K562 (cell line): ENCODE measurements around the gene STON1. TPM values are rescaled to one million over a fixed set of nuclear protein-coding genes. Genes with fewer than 3 reads are reported as not detected.

Experiments
- ATAC-seq: fragments of 200-7000 bp; cut with Tn5 transposase; 3 replicates; pipeline ENCODE4 v1.9.1; 2020; ENCODE audit warnings: moderate library complexity
- BruUV-seq: library from RNA; stranded (reverse); fragments of 400-500 nt; replicated peaks from 2 replicates; lab custom pipeline; 2021; lab: Mats Ljungman, UMichigan
- CTCF ChIA-PET: fragments of 300-600 bp; formaldehyde crosslinking; extraction: SDS; loops from one replicate; lab custom pipeline; 2021; ENCODE audit warnings: low intra/inter-chr PET ratio; lab: Yijun Ruan, JAX
- POLR2A ChIA-PET: fragments of 300-600, 350-650 bp; sonication (Branson Sonifier 250); formaldehyde crosslinking; extraction: SDS; loops from one replicate; lab custom pipeline; 2021; ENCODE audit warnings: antibody characterized with exemption, inconsistent platforms; lab: Yijun Ruan, JAX
- DNase-seq, 4 experiments: peaks; one replicate each; pipeline versions ENCODE4 v3.0.0 to v3.0.0-alpha.2; 2011 to 2018; ENCODE audit warnings: low spot score in 3 of 4, mixed read lengths in 3 of 4; ENCODE audit errors: extremely low read depth in 1 of 4
- FAIRE-seq: peaks from 2 replicates; lab custom pipeline; 2011; peaks lifted over from hg19 to GRCh38; lab: Jason Lieb, UNC
- H2AFZ ChIP-seq: 2 replicates; pipeline ENCODE4 v1.6.0; 2011; ENCODE audit warnings: low read depth, low read length, control low read depth, inconsistent platforms
- H3K27ac ChIP-seq: fragments of 200-600 bp; 3 replicates; pipeline ENCODE4 v1.8.0; 2011; ENCODE audit warnings: low read depth, mild to moderate bottlenecking, control low read depth, inconsistent platforms, low read length, moderate library complexity, mixed read lengths; ENCODE audit errors: extremely low read depth
- H3K27me3 ChIP-seq, 2 experiments: fragments of 300-600 bp in 1 of 2; 2 replicates in 1 of 2; 3 replicates in 1 of 2; pipeline versions ENCODE4 v1.6.0 to v1.8.0; 2011; ENCODE audit warnings: inconsistent platforms in 2 of 2, low read length in 2 of 2, mild to moderate bottlenecking in 1 of 2, mixed read lengths in 1 of 2, moderate library complexity in 1 of 2; ENCODE audit not compliant: control insufficient read depth in 2 of 2, insufficient read depth in 2 of 2
- H3K36me3 ChIP-seq: fragments of 300-600 bp; 3 replicates; pipeline ENCODE4 v1.8.0; 2011; ENCODE audit warnings: mild to moderate bottlenecking, low read length, inconsistent platforms; ENCODE audit not compliant: control insufficient read depth, insufficient read depth
- H3K4me1 ChIP-seq, 2 experiments: fragments of 200-600 bp in 1 of 2; replicated peaks in 1 of 2; 2 replicates in 1 of 2; 3 replicates in 1 of 2; pipeline versions ENCODE4 v1.5.1 to v1.8.0; 2011; ENCODE audit warnings: inconsistent platforms in 2 of 2, low read length in 2 of 2, mild to moderate bottlenecking in 1 of 2, mixed read lengths in 1 of 2, moderate library complexity in 1 of 2; ENCODE audit not compliant: control insufficient read depth in 2 of 2, insufficient read depth in 2 of 2
- H3K4me2 ChIP-seq: 2 replicates; pipeline ENCODE4 v1.6.1; 2011; ENCODE audit warnings: low read length, control low read depth, inconsistent platforms, mixed read lengths; ENCODE audit not compliant: insufficient read depth
- H3K4me3 ChIP-seq: fragments of 200-600 bp; sonication (generic), shearing (Covaris generic); 2 replicates; pipeline ENCODE4 v1.5.1; 2016; ENCODE audit warnings: control low read depth, inconsistent platforms
- H3K79me2 ChIP-seq: fragments of 200-600 bp; 3 replicates; pipeline ENCODE4 v1.8.0; 2011; ENCODE audit warnings: low read length, inconsistent platforms; ENCODE audit not compliant: control insufficient read depth, insufficient read depth
- H3K9ac ChIP-seq, 2 experiments: 2 replicates each; pipeline versions ENCODE4 v1.6.0 to v1.6.1; 2011; ENCODE audit warnings: low read depth in 2 of 2, low read length in 2 of 2, control low read depth in 1 of 2, inconsistent platforms in 1 of 2, mild to moderate bottlenecking in 1 of 2, mixed read lengths in 1 of 2; ENCODE audit not compliant: insufficient read depth in 1 of 2
- H3K9me1 ChIP-seq: one replicate; pipeline ENCODE4 v1.6.0; 2011; ENCODE audit warnings: inconsistent platforms, mild to moderate bottlenecking, low read length, moderate library complexity; ENCODE audit not compliant: control insufficient read depth, insufficient read depth
- H3K9me3 ChIP-seq: replicated peaks from 2 replicates; pipeline ENCODE4 v1.5.1; 2011; ENCODE audit warnings: low read depth, low read length, inconsistent platforms; ENCODE audit not compliant: control insufficient read depth, insufficient read depth
- H4K20me1 ChIP-seq: replicated peaks from 2 replicates; pipeline ENCODE4 v1.6.1; 2011; ENCODE audit warnings: low read length, inconsistent platforms, mixed read lengths; ENCODE audit not compliant: control insufficient read depth, insufficient read depth
- BMI1 ChIP-seq: fragments of 150-350 bp; IDR thresholded peaks from 2 replicates; pipeline ENCODE4 v1.6.1; 2014; ENCODE audit warnings: low read length
- CTCF ChIP-seq, 3 experiments: IDR thresholded peaks in 2 of 3; conservative IDR thresholded peaks in 1 of 3; 2 replicates each; pipeline ENCODE4 v1.5.1; 2011 to 2012; ENCODE audit warnings: low read length in 3 of 3, mild to moderate bottlenecking in 3 of 3, control low read depth in 2 of 3, improper control_type of control experiment in 1 of 3, inconsistent platforms in 1 of 3, low read depth in 1 of 3, mixed read lengths in 1 of 3, moderate library complexity in 1 of 3; ENCODE audit not compliant: insufficient read depth in 2 of 3
- GMEB1 ChIP-seq: fragments of 250-450 bp; sonication (Bioruptor Pico); IDR thresholded peaks from 2 replicates; pipeline ENCODE4 v1.4.0; 2020; ENCODE audit warnings: mild to moderate bottlenecking
- HNRNPK ChIP-seq: fragments of 200-400 bp; formaldehyde crosslinking; IDR thresholded peaks from one replicate; pipeline ENCODE4 v1.6.1; 2018; ENCODE audit warnings: mild to moderate bottlenecking, low read depth, low read length; ENCODE audit not compliant: poor library complexity, severe bottlenecking
- KDM2B ChIP-seq: fragments of 250-450 bp; sonication (Bioruptor Pico); IDR thresholded peaks from 2 replicates; pipeline ENCODE4 v1.8.0; 2021; ENCODE audit warnings: mild to moderate bottlenecking, moderate library complexity
- NR3C1 ChIP-seq: sonication (generic); formaldehyde crosslinking; IDR thresholded peaks from 2 replicates; pipeline ENCODE4 v1.8.1; 2022; ENCODE audit warnings: missing genetic modification reagents
- OTX1 ChIP-seq: fragments of 450-650 bp; formaldehyde crosslinking; IDR thresholded peaks from 2 replicates; pipeline ENCODE4 v1.4.0; 2022; ENCODE audit warnings: mild to moderate bottlenecking
- SMAD1 ChIP-seq: fragments of 150-350 bp; IDR thresholded peaks from 2 replicates; pipeline ENCODE4 v1.6.1; 2014; ENCODE audit warnings: low read length, low read depth; ENCODE audit not compliant: partially characterized antibody
- SRSF1 ChIP-seq: fragments of 200-400 bp; formaldehyde crosslinking; IDR thresholded peaks from 2 replicates; pipeline ENCODE4 v1.6.1; 2017; ENCODE audit warnings: mild to moderate bottlenecking, low read depth, low read length, moderate library complexity
- ZBTB7A ChIP-seq: IDR thresholded peaks from 2 replicates; pipeline ENCODE4 v1.6.1; 2011; ENCODE audit warnings: low read depth, mild to moderate bottlenecking, low read length, moderate library complexity, borderline replicate concordance; ENCODE audit not compliant: control insufficient read depth
- ZHX1 ChIP-seq: fragments of 150-350 bp; conservative IDR thresholded peaks from 2 replicates; pipeline ENCODE4 v1.6.1; 2014; ENCODE audit warnings: low read length
- ZNF175 ChIP-seq: fragments of 200-800 bp; sonication (Bioruptor generic); IDR thresholded peaks from 2 replicates; pipeline ENCODE4 v1.6.1; 2016; ENCODE audit warnings: low read depth, mild to moderate bottlenecking, missing genetic modification characterization, missing compliant biosample characterization
- ZNF324 ChIP-seq: fragments of 250-450 bp; sonication (Bioruptor Pico); IDR thresholded peaks from 2 replicates; pipeline ENCODE4 v1.4.0; 2020; ENCODE audit warnings: mild to moderate bottlenecking
- WGBS: fragments of 100-300 bp; shearing (Covaris generic); methylation state at CpG from one replicate; pipeline ENCODE4 v1.1.6; 2016; ENCODE audit warnings: low coverage, mixed read lengths; ENCODE audit not compliant: insufficient coverage; ENCODE audit errors: missing lambda C conversion rate; 5-methylcytosine and 5-hydroxymethylcytosine counted together
- in situ Hi-C: fragments of 300-500 bp; cut with MboI; formaldehyde crosslinking; loops from 4 replicates; pipeline ENCODE4 v1.15.0; 2018; ENCODE audit warnings: inconsistent platforms, mixed read lengths
- intact Hi-C: fragments of 100-400 bp; cut with micrococcal nuclease; formaldehyde crosslinking; loops from 2 replicates; pipeline ENCODE4 v1.14.2; 2022
- polyA plus RNA-seq, 8 experiments: library from polyadenylated mRNA; depleted of rRNA in 4 of 8; stranded (reverse) in 5 of 8; unstranded in 3 of 8; fragments of >200 nt; fragmentation: Nextera tagmentation in 2 of 8; fragmentation: Illumina TruSeq in 1 of 8; extraction: Ambion mirVana in 2 of 8; extraction: Trizol in 1 of 8; gene quantifications; 2 replicates each; pipeline versions ENCODE4 v1.2.1 to v1.2.3, GENCODE V29; 2011 to 2014; ENCODE audit warnings: inconsistent platforms in 1 of 8, missing spikeins in 1 of 8
- total RNA-seq, 7 experiments: library from RNA; depleted of rRNA in 6 of 7; stranded (reverse); fragments of >200 nt in 6 of 7; fragmentation: Illumina TruSeq in 2 of 7; extraction: Trizol in 2 of 7; gene quantifications; 2 replicates each; pipeline versions ENCODE4 v1.2.1 to v1.2.3, GENCODE V29; 2011 to 2021; ENCODE audit warnings: low replicate concordance in 1 of 7

The STON1 gene
- total and polyA plus RNA-seq, 9 of the 15 experiments (the other 6 are each of a cell fraction or from before 2014, with no cell fraction given) = 0.07 to 1.2 (median 0.55) TPM

- H3K4me2 ChIP-seq = peak overlapping the region; percentile 56
- H3K4me3 ChIP-seq = no peak overlapping the region
- peaks cover 0 to 19% of the 10 kb centered on the region in 2 experiments; a peak in 4 of 5 replicates for H3K4me1 ChIP-seq
- no peaks in the 10 kb centered on the region for H3K79me2 ChIP-seq
- in situ Hi-C loops (no loop called here), intact Hi-C loops (no loop called here)
- H3K9me1 ChIP-seq = no peaks in the 10 kb centered on the region
- peak overlapping the region; percentile 34 to 62; a peak in 3 of 4 replicates for H3K9ac ChIP-seq
- no peaks in the 10 kb centered on the region for H3K9me3 ChIP-seq
- WGBS = 15% methylated on average over 5 of the region's 5 CpGs
- H3K36me3 ChIP-seq = peaks cover 27% of the 10 kb centered on the region; the same call in 1 of the 3 replicates
- no peaks in the 10 kb centered on the region for H4K20me1 ChIP-seq
- H2AFZ ChIP-seq = peak overlapping the region; percentile 93
- H3K27me3 ChIP-seq = no peaks in the 10 kb centered on the region
- peak; percentile 99 for FAIRE-seq
- ATAC-seq = peak; percentile 89
- peak; percentile 37 to 75 (median 54) for DNase-seq
- peak overlapping the region; percentile 97 for H3K27ac ChIP-seq
- CTCF ChIA-PET = no interaction called here
- no TSS peak for BruUV-seq
- POLR2A ChIA-PET = interaction anchor here (0.8 to 1.0 kb wide), 3 partner anchors 9 to 19 kb away, joined by 3 to 6 read pairs (median 3); no protein-coding TSS in a partner anchor
- TF ChIP-seq OTX1 (CRISPR knock-in tag) = no peak
- TF ChIP-seq ZHX1 = no peak
- TF ChIP-seq BMI1 = no peak
- TF ChIP-seq GMEB1 = no peak
- no peak for TF ChIP-seq CTCF (IDR thresholded peaks at IDR 0.05 in 2 of 3, conservative IDR thresholded peaks at IDR 0.05 in 1 of 3; ENCODE audit: insufficient read depth in 2 of 3, low read depth in 1 of 3, low read length in 3 of 3)
- TF ChIP-seq HNRNPK = no peak
- no peak for TF ChIP-seq SRSF1
- TF ChIP-seq NR3C1 (CRISPR knock-in tag) = no peak
- no peak for TF ChIP-seq ZNF324
- no peak for TF ChIP-seq KDM2B (CRISPR knock-in tag)
- TF ChIP-seq ZBTB7A = no peak
- peak; percentile 87 for TF ChIP-seq ZNF175
- TF ChIP-seq SMAD1 = no peak
Measured at GRCh38 chr2:48508461-48509124, 21.4 kb upstream of the STON1 start.
